Measurements from ENCODE around the gene TMEM123. TPM values are rescaled to one million over a fixed set of nuclear protein-coding genes. Genes with fewer than 3 reads are reported as not detected.
A peak's percentile ranks its signal among the peaks of the same experiment; 100 is the strongest.

TMEM123 gene
- total and polyA plus RNA-seq, 4 donors, result 125 to 164 (median 153) TPM

DNA sequence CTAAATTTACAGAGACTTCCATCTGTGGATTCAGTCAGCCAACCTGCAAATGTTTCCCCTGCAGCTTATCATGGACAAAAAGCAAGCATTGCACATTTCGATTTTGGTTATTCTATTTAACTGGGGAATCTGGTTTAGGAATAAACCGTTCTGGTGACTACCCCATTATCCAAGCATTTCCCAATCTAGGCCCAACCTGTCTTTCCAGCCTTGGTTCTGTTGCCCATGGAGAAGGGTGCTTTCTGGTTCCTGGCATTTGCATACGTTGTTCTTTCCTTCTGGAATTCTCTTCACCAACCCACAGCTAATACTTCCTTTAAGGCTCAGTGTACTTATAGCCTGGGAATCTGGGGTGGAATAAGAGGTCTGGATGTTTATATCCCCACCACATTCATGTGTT, 1.4 kb upstream of the TMEM123 start:
- WGBS (ENCODE audit: insufficient coverage), result no CpG with 5 or more reads among the region's 3 CpGs
- H3K27me3 ChIP-seq (ENCODE audit: control insufficient read depth, insufficient read depth, low read length), result no peaks in the 10 kb centered on the region
- H3K4me3 ChIP-seq (ENCODE audit: low read depth, low read length), result no peak overlapping the region
- no peaks in the 10 kb centered on the region for H3K9me3 ChIP-seq (ENCODE audit: control insufficient read depth, insufficient read depth, low read length)
- H3K36me3 ChIP-seq (ENCODE audit: control insufficient read depth, insufficient read depth, low read length), result no peaks in the 10 kb centered on the region
- no peak for DNase-seq (ENCODE audit: low read depth in 4 of 6, low spot score in 6 of 6)
- peaks cover 5% of the 10 kb centered on the region for H3K4me1 ChIP-seq (ENCODE audit: control insufficient read depth, insufficient read depth, low read length)
- no peak overlapping the region for H3K27ac ChIP-seq (ENCODE audit: low read depth, low read length)

DNA sequence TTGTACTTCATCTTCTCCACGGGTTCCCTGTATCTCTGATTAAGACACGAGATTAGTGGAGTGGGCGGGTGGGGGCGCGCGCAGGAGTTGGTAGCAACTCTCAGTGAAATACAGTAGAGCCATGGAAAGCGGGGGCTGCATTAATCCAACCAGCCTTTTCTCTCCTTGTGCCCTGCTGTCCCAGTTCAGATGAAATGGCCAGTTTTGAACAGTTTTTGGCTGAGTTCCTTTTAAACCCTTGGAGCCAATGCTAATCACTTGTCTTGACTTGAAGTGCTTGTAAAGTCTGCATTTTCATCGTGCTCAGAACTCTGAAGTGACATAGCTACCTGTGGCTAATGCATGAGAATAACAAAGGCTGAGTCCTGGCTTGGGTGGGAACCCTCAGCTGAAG, 734 bp upstream of the TMEM123 start:
- peak in 4 of 6 donors; percentile 17 to 69 (median 42) for DNase-seq (ENCODE audit: low read depth in 4 of 6, low spot score in 6 of 6)
- Histone ChIP-seq H3K4me3 (ENCODE audit: low read depth, low read length) (peak overlapping the region; percentile 88), H3K27ac (ENCODE audit: low read depth, low read length) (peak overlapping the region; percentile 89), H3K9me3 (ENCODE audit: control insufficient read depth, insufficient read depth, low read length) (no peaks in the 10 kb centered on the region), H3K4me1 (ENCODE audit: control insufficient read depth, insufficient read depth, low read length) (peaks cover 5% of the 10 kb centered on the region), H3K27me3 (ENCODE audit: control insufficient read depth, insufficient read depth, low read length) (no peaks in the 10 kb centered on the region), H3K36me3 (ENCODE audit: control insufficient read depth, insufficient read depth, low read length) (no peaks in the 10 kb centered on the region)
- WGBS (ENCODE audit: insufficient coverage), result 3% methylated on average over 7 of the region's 8 CpGs

GRCh38 chr11:102451681-102452460, 694 bp downstream of the TMEM123 start:
- peak in 5 of 6 donors; percentile 15 to 75 (median 42) for DNase-seq (ENCODE audit: low read depth in 4 of 6, low spot score in 6 of 6)
- under 1% methylated on average over 52 of the region's 55 CpGs for WGBS (ENCODE audit: insufficient coverage)
- Histone ChIP-seq H3K27ac (ENCODE audit: low read depth, low read length) (peak overlapping the region; percentile 82), H3K27me3 (ENCODE audit: control insufficient read depth, insufficient read depth, low read length) (no peaks in the 10 kb centered on the region), H3K4me1 (ENCODE audit: control insufficient read depth, insufficient read depth, low read length) (peaks cover 5% of the 10 kb centered on the region), H3K36me3 (ENCODE audit: control insufficient read depth, insufficient read depth, low read length) (no peaks in the 10 kb centered on the region), H3K4me3 (ENCODE audit: low read depth, low read length) (peak overlapping the region; percentile 88), H3K9me3 (ENCODE audit: control insufficient read depth, insufficient read depth, low read length) (no peaks in the 10 kb centered on the region)

GRCh38 chr11:102451041-102451680, 1.4 kb downstream of the TMEM123 start:
- Histone ChIP-seq H3K27me3 (ENCODE audit: control insufficient read depth, insufficient read depth, low read length) (no peaks in the 10 kb centered on the region), H3K9me3 (ENCODE audit: control insufficient read depth, insufficient read depth, low read length) (no peaks in the 10 kb centered on the region), H3K4me1 (ENCODE audit: control insufficient read depth, insufficient read depth, low read length) (peaks cover 5% of the 10 kb centered on the region), H3K4me3 (ENCODE audit: low read depth, low read length) (peak overlapping the region; percentile 88), H3K36me3 (ENCODE audit: control insufficient read depth, insufficient read depth, low read length) (no peaks in the 10 kb centered on the region), H3K27ac (ENCODE audit: low read depth, low read length) (peak overlapping the region; percentile 82)
- DNase-seq (ENCODE audit: low read depth in 4 of 6, low spot score in 6 of 6), result peak in 1 of 6 donors; percentile 28
- WGBS (ENCODE audit: insufficient coverage), result 21% methylated on average over 2 of the region's 6 CpGs

DNA sequence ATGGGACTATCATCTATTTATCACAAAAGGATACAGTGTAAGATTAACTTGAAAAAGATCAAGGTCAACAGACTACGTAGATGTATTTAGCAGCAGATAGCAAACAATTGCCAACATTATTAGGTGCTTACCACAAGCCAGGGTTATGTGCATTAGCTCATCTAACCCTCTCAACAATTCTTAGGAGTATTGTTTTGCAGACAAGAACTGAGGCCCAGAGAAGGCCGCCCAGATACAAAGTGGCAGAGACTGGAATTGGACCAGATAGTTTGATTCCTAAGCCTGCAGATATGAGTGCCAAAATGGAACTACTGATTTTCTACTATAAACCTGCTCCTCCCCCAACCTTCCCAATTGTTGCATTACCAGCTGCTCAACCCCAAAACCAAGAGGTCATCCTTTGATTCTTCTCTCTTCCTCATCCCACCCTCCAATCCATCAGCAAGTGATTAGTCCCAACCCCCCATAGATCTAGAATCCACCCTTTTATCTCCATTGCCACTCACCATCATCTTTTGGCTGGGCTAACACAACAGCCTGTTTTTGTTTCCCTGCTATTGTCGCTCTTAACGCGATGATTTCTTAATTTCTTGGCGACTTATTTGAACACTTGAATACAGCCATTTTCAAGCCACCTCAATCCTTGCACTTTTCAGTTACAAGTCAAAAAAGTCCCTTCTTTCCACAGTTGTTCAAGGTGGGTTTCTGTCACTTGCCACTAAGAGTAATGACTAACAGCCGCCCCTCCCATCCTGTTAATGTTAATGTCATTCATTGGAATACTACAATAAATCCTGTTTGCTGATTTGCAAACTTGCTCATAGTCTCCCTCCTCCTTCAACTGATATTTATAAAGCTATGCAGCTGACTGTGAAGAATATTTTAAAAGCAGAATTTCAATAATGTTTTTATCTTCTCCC, 2.7 kb downstream of the TMEM123 start:
- no peaks in the 10 kb centered on the region for H3K27me3 ChIP-seq (ENCODE audit: control insufficient read depth, insufficient read depth, low read length)
- H3K4me3 ChIP-seq (ENCODE audit: low read depth, low read length), result no peak overlapping the region
- H3K9me3 ChIP-seq (ENCODE audit: control insufficient read depth, insufficient read depth, low read length), result no peaks in the 10 kb centered on the region
- peak in 1 of 6 donors; percentile 51 for DNase-seq (ENCODE audit: low read depth in 4 of 6, low spot score in 6 of 6)
- H3K27ac ChIP-seq (ENCODE audit: low read depth, low read length), result no peak overlapping the region
- H3K4me1 ChIP-seq (ENCODE audit: control insufficient read depth, insufficient read depth, low read length), result peaks cover 5% of the 10 kb centered on the region
- no peaks in the 10 kb centered on the region for H3K36me3 ChIP-seq (ENCODE audit: control insufficient read depth, insufficient read depth, low read length)
- 66% methylated on average over 5 of the region's 7 CpGs for WGBS (ENCODE audit: insufficient coverage)

DNA sequence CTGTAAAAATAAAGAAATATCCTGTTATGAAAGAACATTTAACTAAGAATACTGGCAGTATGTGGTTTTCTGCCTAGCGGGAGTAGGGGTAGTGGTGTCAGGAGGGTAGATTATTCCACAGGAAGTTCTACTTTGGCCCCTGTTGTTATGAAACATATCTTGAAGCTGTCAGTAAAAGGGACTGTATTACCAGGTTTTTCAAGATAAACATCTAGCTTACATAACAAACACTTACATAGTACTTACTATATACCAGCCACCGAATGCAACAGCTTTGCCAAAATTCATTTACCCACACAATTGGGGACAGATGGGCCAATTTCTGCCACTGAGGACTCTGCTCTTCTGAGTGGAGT, 3.7 kb downstream of the TMEM123 start:
- no peaks in the 10 kb centered on the region for H3K36me3 ChIP-seq (ENCODE audit: control insufficient read depth, insufficient read depth, low read length)
- DNase-seq (ENCODE audit: low read depth in 4 of 6, low spot score in 6 of 6), result no peak
- no peaks in the 10 kb centered on the region for H3K9me3 ChIP-seq (ENCODE audit: control insufficient read depth, insufficient read depth, low read length)
- no peaks in the 10 kb centered on the region for H3K27me3 ChIP-seq (ENCODE audit: control insufficient read depth, insufficient read depth, low read length)
- H3K4me1 ChIP-seq (ENCODE audit: control insufficient read depth, insufficient read depth, low read length), result peaks cover 5% of the 10 kb centered on the region
- WGBS (ENCODE audit: insufficient coverage), result no CpG with 5 or more reads among the region's 2 CpGs
- no peak overlapping the region for H3K4me3 ChIP-seq (ENCODE audit: low read depth, low read length)
- H3K27ac ChIP-seq (ENCODE audit: low read depth, low read length), result no peak overlapping the region

DNA sequence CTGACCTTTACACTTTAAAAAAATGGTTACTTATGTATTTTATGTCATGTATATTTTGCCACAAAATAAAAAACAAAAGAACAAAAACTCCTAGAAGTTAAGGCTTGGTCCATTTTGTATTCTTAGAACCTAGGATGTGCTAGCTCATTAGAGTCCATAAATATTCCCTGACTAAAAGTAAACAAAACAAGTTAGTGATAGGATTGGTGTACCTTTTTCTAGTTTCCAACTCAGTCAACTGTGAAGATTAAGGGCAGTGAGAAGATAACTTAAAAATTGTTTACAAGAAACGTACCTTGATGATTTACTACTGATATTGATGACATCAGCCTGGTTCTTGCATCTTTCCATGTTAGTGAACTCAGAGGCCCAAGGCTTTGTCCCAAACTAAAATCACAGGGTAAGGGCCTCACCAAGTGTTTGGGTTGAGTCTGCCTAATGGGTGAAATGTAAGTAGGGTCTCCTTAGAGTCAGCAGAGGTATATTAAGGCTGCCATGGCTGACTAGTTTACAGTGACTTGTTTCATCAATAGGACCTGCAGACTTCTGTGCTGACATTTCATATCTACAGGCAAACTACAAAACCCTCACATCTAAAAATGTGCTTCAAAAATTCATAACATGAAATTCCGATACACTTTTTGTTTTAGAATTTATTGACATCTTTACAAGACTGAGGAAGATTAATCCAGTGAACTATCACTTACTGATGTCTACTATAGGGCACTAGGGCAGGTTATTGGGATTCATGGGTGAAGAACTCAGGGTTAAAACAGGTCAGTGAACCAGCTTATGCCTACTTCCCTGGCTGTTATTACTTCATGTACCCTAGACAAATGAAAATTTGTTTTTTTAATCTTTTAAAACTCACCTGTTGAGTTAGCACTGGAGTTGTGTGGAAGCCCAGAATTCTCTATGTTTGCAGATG, 4.4 kb downstream of the TMEM123 start:
- H3K36me3 ChIP-seq (ENCODE audit: control insufficient read depth, insufficient read depth, low read length), result no peaks in the 10 kb centered on the region
- H3K27ac ChIP-seq (ENCODE audit: low read depth, low read length), result no peak overlapping the region
- H3K9me3 ChIP-seq (ENCODE audit: control insufficient read depth, insufficient read depth, low read length), result no peaks in the 10 kb centered on the region
- H3K4me3 ChIP-seq (ENCODE audit: low read depth, low read length), result no peak overlapping the region
- no CpG with 5 or more reads among the region's 2 CpGs for WGBS (ENCODE audit: insufficient coverage)
- H3K27me3 ChIP-seq (ENCODE audit: control insufficient read depth, insufficient read depth, low read length), result no peaks in the 10 kb centered on the region
- H3K4me1 ChIP-seq (ENCODE audit: control insufficient read depth, insufficient read depth, low read length), result peaks cover 4% of the 10 kb centered on the region
- no peak for DNase-seq (ENCODE audit: low read depth in 4 of 6, low spot score in 6 of 6)

GRCh38 chr11:102447193-102447592, 5.4 kb downstream of the TMEM123 start:
- no peak overlapping the region for H3K27ac ChIP-seq (ENCODE audit: low read depth, low read length)
- H3K4me3 ChIP-seq (ENCODE audit: low read depth, low read length), result no peak overlapping the region
- no peaks in the 10 kb centered on the region for H3K36me3 ChIP-seq (ENCODE audit: control insufficient read depth, insufficient read depth, low read length)
- no peak for DNase-seq (ENCODE audit: low read depth in 4 of 6, low spot score in 6 of 6)
- no peaks in the 10 kb centered on the region for H3K27me3 ChIP-seq (ENCODE audit: control insufficient read depth, insufficient read depth, low read length)
- H3K9me3 ChIP-seq (ENCODE audit: control insufficient read depth, insufficient read depth, low read length), result no peaks in the 10 kb centered on the region
- no peaks in the 10 kb centered on the region for H3K4me1 ChIP-seq (ENCODE audit: control insufficient read depth, insufficient read depth, low read length)

DNA sequence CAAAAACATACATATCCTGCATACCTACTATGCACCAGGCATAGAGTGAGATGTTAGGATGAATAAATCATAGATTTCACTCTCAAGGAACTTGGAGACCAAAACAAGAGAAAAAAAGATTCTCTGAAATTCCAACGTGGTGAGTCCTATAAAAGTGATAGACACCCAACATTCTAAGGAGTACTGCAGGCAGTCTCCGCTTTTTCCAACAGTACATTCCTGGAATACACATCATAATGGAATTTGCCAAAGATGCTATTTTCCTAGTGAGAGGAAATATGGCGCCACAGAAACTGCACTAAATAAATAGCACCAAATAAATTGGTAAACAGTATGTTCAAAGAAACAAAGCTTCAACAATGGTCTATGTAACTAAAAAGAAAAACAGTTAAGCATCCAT, 6.0 kb downstream of the TMEM123 start:
- H3K27me3 ChIP-seq (ENCODE audit: control insufficient read depth, insufficient read depth, low read length), result no peaks in the 10 kb centered on the region
- no peak for DNase-seq (ENCODE audit: low read depth in 4 of 6, low spot score in 6 of 6)
- no peak overlapping the region for H3K4me3 ChIP-seq (ENCODE audit: low read depth, low read length)
- no peaks in the 10 kb centered on the region for H3K9me3 ChIP-seq (ENCODE audit: control insufficient read depth, insufficient read depth, low read length)
- no CpG with 5 or more reads among the region's 3 CpGs for WGBS (ENCODE audit: insufficient coverage)
- H3K4me1 ChIP-seq (ENCODE audit: control insufficient read depth, insufficient read depth, low read length), result no peaks in the 10 kb centered on the region
- no peak overlapping the region for H3K27ac ChIP-seq (ENCODE audit: low read depth, low read length)
- H3K36me3 ChIP-seq (ENCODE audit: control insufficient read depth, insufficient read depth, low read length), result no peaks in the 10 kb centered on the region
